Heart left ventricle (tissue), 13 donors: ENCODE measurements around the gene PTPN12.

Experiments
- POLR2A ChIP-seq, 2 donors: fragments of 450-650 bp; IDR thresholded peaks; one replicate each; pipeline ENCODE4 v1.6.1; 2017; ENCODE audit warnings: antibody characterized with exemption in 2 of 2, mild to moderate bottlenecking in 2 of 2, moderate library complexity in 2 of 2
- TF ChIP-seq, protein P1 (sequence below), 12 donors: fragments of 200-600 bp; sonication (generic) in 4 of 12; IDR thresholded peaks; one replicate each; pipeline versions ENCODE4 v1.5.0 to v1.8.0; 2018 to 2022; ENCODE audit warnings: antibody characterized with exemption in 12 of 12, mild to moderate bottlenecking in 5 of 12
- donor health status: ischemic (EF 13 %, LVEDD 7.1; RV severe dilation, severe dysfunction).
- donor health status: DM: no; HTN: yes; CAD: no.
- donor health status: DM: no; HTN: no; CAD: no.
- donor health status: ischemic (EF 25% LVEDD 6.9; RV normal size, moderate dysfunction).
- donor health status: ischemic (EF 25% LVEDD 5.7; RV mildly dilated, moderate dysfunction).
- donor health status: ischemic (EF 35%, LVEDD 5.7; RV mildly dilated, moderate dysfunction).
- donor health status: nonischemic (EF 11% LVEDD 7.7; RV severe dilation, severe dysfunction).
- donor health status: DM: yes; HTN: yes; CAD: no.
- donor health status: PGD.
- donor health status: ischemic (EF 29% LVEDD 5.4; RV normal size, mild dysfunction).
- donor health status: nonischemic (EF 23%, LVEDD 6.1; RV moderate dilation, normal function).

DNA sequence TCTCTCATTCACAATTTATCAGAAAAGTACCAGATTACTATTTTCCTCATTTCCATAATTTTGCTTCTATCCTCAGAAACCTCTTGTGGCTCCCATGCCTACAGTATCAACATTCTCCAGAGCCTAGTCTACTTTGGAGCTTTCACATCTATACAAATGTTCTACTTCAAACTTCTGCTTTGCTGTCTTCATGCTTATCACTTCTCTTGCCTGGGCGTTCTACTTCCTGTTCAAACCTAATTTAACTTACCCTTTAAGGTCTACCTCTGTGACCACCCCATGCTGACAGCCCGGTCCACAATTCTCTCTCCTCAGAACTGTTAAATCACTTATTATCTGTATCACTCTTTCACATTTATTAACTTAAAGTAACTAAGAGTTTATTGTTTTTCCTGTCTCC is 6.1 kb upstream of the PTPN12 start:
- TF ChIP-seq, protein P1, sequence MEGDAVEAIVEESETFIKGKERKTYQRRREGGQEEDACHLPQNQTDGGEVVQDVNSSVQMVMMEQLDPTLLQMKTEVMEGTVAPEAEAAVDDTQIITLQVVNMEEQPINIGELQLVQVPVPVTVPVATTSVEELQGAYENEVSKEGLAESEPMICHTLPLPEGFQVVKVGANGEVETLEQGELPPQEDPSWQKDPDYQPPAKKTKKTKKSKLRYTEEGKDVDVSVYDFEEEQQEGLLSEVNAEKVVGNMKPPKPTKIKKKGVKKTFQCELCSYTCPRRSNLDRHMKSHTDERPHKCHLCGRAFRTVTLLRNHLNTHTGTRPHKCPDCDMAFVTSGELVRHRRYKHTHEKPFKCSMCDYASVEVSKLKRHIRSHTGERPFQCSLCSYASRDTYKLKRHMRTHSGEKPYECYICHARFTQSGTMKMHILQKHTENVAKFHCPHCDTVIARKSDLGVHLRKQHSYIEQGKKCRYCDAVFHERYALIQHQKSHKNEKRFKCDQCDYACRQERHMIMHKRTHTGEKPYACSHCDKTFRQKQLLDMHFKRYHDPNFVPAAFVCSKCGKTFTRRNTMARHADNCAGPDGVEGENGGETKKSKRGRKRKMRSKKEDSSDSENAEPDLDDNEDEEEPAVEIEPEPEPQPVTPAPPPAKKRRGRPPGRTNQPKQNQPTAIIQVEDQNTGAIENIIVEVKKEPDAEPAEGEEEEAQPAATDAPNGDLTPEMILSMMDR (IDR thresholded peaks at IDR 0.05) = no peak
- TF ChIP-seq POLR2A (IDR thresholded peaks at IDR 0.05) = no peak
